Lower leg skin (tissue), 3 donors: ENCODE measurements around the gene SIK3.

Source experiments
- POLR2A ChIP-seq, 2 donors: fragments of 450-650 bp; IDR thresholded peaks; one replicate each; pipeline ENCODE4 v1.6.1; 2016 to 2017; ENCODE audit warnings: antibody characterized with exemption in 2 of 2, mild to moderate bottlenecking in 1 of 2, moderate library complexity in 1 of 2
- TF ChIP-seq, protein P1 (sequence below), 3 donors: fragments of 450-650 bp; IDR thresholded peaks; one replicate each; pipeline ENCODE4 v1.5.1; 2016; ENCODE audit warnings: antibody characterized with exemption in 3 of 3, mild to moderate bottlenecking in 3 of 3, moderate library complexity in 2 of 3

DNA sequence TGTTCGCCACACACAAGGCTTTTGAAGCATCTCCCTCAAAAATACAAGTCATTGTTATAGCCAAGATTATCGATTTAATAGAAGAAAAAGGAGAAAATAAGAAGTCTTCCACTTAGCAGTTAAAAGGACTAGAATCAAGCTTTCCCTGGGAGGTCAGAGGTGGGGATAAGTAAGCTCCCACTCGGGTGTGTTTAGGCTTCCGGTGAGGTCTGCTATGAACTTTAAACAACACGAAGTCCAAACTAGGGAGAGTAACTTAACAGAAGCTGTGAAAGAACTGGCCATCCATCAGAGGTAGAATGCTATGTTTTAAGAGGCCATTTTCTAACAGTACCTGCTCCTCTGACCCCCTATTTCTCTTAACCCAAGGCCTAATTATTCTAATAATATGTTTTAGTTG lies 169.4 kb downstream of the SIK3 start:
- no peak for TF ChIP-seq POLR2A (IDR thresholded peaks at IDR 0.05)
- TF ChIP-seq, protein P1, sequence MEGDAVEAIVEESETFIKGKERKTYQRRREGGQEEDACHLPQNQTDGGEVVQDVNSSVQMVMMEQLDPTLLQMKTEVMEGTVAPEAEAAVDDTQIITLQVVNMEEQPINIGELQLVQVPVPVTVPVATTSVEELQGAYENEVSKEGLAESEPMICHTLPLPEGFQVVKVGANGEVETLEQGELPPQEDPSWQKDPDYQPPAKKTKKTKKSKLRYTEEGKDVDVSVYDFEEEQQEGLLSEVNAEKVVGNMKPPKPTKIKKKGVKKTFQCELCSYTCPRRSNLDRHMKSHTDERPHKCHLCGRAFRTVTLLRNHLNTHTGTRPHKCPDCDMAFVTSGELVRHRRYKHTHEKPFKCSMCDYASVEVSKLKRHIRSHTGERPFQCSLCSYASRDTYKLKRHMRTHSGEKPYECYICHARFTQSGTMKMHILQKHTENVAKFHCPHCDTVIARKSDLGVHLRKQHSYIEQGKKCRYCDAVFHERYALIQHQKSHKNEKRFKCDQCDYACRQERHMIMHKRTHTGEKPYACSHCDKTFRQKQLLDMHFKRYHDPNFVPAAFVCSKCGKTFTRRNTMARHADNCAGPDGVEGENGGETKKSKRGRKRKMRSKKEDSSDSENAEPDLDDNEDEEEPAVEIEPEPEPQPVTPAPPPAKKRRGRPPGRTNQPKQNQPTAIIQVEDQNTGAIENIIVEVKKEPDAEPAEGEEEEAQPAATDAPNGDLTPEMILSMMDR (IDR thresholded peaks at IDR 0.05): no peak
